ENCODE data around the gene CENPE.

The CENPE gene

DNA sequence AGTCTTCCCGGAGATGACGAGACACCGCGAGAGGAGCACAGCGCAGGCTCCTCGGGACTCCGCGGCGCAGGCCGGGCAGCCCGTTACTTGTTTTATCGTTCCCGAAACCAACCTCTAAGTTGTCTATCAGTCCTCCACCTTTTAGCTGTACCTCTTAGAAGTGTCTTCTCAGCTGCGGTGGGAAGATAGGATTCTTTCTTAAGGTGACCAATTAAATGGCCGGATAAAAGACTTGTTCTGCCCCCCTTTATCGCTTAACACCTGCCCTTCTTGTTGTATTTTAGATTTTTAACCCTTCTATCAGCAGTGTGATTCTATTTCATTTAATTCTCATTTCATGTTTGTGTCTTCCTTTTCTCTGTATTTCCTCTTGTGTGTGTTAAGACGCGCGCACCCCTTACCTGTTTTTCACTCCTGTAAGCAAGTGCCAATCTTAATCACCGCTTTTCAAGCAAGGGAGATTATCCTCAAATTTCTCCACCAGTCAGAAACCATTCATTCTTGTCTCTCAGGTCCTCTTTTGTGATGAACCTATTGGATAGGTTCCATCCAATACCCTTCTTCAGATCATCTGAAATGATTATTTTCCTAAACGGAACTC is 121.3 kb downstream of the CENPE start, which contains the start of gene SLC9B2:
Gene SLC9B2 (minus strand): TSS at position 15 of the 601 bp plus-strand sequence. CDS start 9,211 bp downstream, outside the sequence.
- peaks cover 28% of the 10 kb centered on the region for H3K36me3 Mint-ChIP-seq (ENCODE audit: low read depth)
- peak within 1 kb of the TSS; percentile 51 to 96 (median 87) for H3K27ac Mint-ChIP-seq
- H3K4me3 Mint-ChIP-seq, result peak within 1 kb of the TSS; percentile 88 to 98 (median 94)
- no peaks in the 10 kb centered on the region for H3K9me3 Mint-ChIP-seq
- peaks cover 14% of the 10 kb centered on the region for H3K4me1 Mint-ChIP-seq
- TF ChIP-seq, protein P1, sequence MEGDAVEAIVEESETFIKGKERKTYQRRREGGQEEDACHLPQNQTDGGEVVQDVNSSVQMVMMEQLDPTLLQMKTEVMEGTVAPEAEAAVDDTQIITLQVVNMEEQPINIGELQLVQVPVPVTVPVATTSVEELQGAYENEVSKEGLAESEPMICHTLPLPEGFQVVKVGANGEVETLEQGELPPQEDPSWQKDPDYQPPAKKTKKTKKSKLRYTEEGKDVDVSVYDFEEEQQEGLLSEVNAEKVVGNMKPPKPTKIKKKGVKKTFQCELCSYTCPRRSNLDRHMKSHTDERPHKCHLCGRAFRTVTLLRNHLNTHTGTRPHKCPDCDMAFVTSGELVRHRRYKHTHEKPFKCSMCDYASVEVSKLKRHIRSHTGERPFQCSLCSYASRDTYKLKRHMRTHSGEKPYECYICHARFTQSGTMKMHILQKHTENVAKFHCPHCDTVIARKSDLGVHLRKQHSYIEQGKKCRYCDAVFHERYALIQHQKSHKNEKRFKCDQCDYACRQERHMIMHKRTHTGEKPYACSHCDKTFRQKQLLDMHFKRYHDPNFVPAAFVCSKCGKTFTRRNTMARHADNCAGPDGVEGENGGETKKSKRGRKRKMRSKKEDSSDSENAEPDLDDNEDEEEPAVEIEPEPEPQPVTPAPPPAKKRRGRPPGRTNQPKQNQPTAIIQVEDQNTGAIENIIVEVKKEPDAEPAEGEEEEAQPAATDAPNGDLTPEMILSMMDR (IDR thresholded peaks at IDR 0.05; ENCODE audit: unreplicated experiment in 3 of 3), result no peak
- no peaks in the 10 kb centered on the region for H3K27me3 Mint-ChIP-seq (ENCODE audit: low read depth)

DNA sequence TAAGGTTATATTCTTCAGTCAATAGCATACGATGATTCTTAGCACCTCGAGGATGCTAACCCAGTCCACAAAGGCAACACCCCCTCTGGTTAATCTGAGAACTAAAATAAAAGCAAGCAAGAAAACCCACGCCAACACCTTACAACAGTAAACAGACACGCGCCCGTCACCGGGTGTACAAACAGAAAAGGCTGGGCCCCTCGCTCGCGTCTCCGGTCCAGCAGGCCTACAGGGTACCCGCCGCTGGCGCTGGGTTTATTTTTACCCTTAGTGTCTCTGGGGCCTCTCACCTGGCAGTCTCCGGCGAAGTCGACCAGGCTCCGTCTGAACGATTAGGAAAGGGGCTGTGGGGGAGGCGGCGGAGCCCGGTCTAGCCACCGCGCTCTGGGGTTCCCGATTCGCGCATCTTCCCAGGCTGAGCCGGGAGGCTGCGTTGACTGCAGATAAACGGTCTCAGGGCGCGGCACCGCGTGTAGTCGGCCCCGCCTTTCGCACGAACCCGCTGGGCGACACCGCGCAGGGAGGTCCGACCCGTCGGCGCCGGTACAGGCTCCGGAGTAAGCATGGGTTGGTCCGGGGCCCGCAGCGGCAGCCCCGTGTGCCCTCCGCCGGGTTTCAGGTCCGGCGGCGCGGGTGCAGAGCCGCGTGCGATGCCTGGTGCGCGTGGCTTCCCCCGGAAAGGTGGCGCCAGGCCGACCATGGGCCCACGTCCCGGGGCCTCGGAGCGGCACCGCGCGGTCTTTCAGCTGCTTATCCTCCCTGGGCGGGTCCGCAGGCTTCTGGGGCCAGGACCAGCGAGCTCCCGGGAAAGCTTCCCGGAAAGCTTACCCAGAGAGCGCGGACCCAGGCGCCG is 122.0 kb downstream of the CENPE start:
- peak overlapping the region; percentile 51 to 96 (median 87) for H3K27ac Mint-ChIP-seq
- no peaks in the 10 kb centered on the region for H3K27me3 Mint-ChIP-seq (ENCODE audit: low read depth)
- H3K4me1 Mint-ChIP-seq, result peaks cover 14% of the 10 kb centered on the region
- no peaks in the 10 kb centered on the region for H3K9me3 Mint-ChIP-seq
- TF ChIP-seq, protein P1 (IDR thresholded peaks at IDR 0.05; ENCODE audit: unreplicated experiment in 3 of 3), result peak in 1 of 3 experiments; percentile 8
- H3K36me3 Mint-ChIP-seq (ENCODE audit: low read depth), result peaks cover 22% of the 10 kb centered on the region
- peak overlapping the region; percentile 88 to 98 (median 94) for H3K4me3 Mint-ChIP-seq

- Mint-ChIP-seq H3K9me3 (no peaks in the 10 kb centered on the region), H3K4me1 (peaks cover 14% of the 10 kb centered on the region), H3K27me3 (ENCODE audit: low read depth) (no peaks in the 10 kb centered on the region)
Measured at GRCh38 chr4:103075435-103075893, 122.7 kb downstream of the CENPE start.

GRCh38 chr4:103074744-103075434 is 123.3 kb downstream of the CENPE start:
- H3K9me3 Mint-ChIP-seq, result no peaks in the 10 kb centered on the region
- H3K36me3 Mint-ChIP-seq (ENCODE audit: low read depth), result peaks cover 16% of the 10 kb centered on the region
- peak overlapping the region in 1 of 3 experiments; percentile 94 for H3K4me3 Mint-ChIP-seq
- no peaks in the 10 kb centered on the region for H3K27me3 Mint-ChIP-seq (ENCODE audit: low read depth)
- H3K27ac Mint-ChIP-seq, result no peak overlapping the region
- TF ChIP-seq, protein P1 (IDR thresholded peaks at IDR 0.05; ENCODE audit: unreplicated experiment in 3 of 3), result no peak
- H3K4me1 Mint-ChIP-seq, result peaks cover 14% of the 10 kb centered on the region

More at GRCh38 chr4:103075435-103075893, 122.7 kb downstream of the CENPE start:
- peak overlapping the region; percentile 88 to 98 (median 94) for H3K4me3 Mint-ChIP-seq
- TF ChIP-seq, protein P1 (IDR thresholded peaks at IDR 0.05; ENCODE audit: unreplicated experiment in 3 of 3), result no peak
- peak overlapping the region; percentile 51 to 96 (median 87) for H3K27ac Mint-ChIP-seq
- peaks cover 16% of the 10 kb centered on the region for H3K36me3 Mint-ChIP-seq (ENCODE audit: low read depth)

GRCh38 chr4:103073792-103074438 is 124.2 kb downstream of the CENPE start:
- Mint-ChIP-seq H3K27ac (no peak overlapping the region), H3K36me3 (ENCODE audit: low read depth) (peaks cover 8% of the 10 kb centered on the region), H3K9me3 (no peaks in the 10 kb centered on the region), H3K27me3 (ENCODE audit: low read depth) (no peaks in the 10 kb centered on the region), H3K4me3 (peak overlapping the region in 2 of 3 experiments; percentile 14 to 46), H3K4me1 (peaks cover 14% of the 10 kb centered on the region)
- TF ChIP-seq, protein P1 (IDR thresholded peaks at IDR 0.05; ENCODE audit: unreplicated experiment in 3 of 3), result no peak

Measured in nephron (organoid).